Stomach (tissue), 9 donors: ENCODE measurements around the gene RHOBTB1. TPM values are rescaled to one million over a fixed set of nuclear protein-coding genes. Genes with fewer than 3 reads are reported as not detected.

Source experiments
- DNase-seq, 2 donors: peaks; one replicate each; pipeline versions ENCODE4 v3.0.0 to v3.0.0-alpha.2; 2013 to 2019
- H3K27ac ChIP-seq, 5 donors: fragments of 200-600 bp in 4 of 5; sonication (generic) in 4 of 5; one replicate each; pipeline ENCODE4 v1.5.1; 2013 to 2019; ENCODE audit warnings: mild to moderate bottlenecking in 1 of 5, moderate library complexity in 1 of 5
- H3K27me3 ChIP-seq, 3 donors: fragments of 200-600 bp; sonication (generic); one replicate each; pipeline ENCODE4 v1.5.1; 2017 to 2019; ENCODE audit warnings: mixed run types in 1 of 3
- H3K36me3 ChIP-seq, 4 donors: fragments of 200-600 bp; sonication (generic); 1 replicate in 3 of 4; 2 replicates in 1 of 4; pipeline ENCODE4 v1.5.1; 2016 to 2019
- H3K4me1 ChIP-seq, 4 donors: fragments of 200-600 bp; sonication (generic); one replicate each; pipeline ENCODE4 v1.5.1; 2016 to 2019
- H3K4me3 ChIP-seq, 4 donors: fragments of 200-600 bp; sonication (generic) in 3 of 4; one replicate each; pipeline ENCODE4 v1.5.1; 2016 to 2019; ENCODE audit warnings: mild to moderate bottlenecking in 1 of 4
- H3K9me3 ChIP-seq, 4 donors: fragments of 200-600 bp; sonication (generic); one replicate each; pipeline ENCODE4 v1.5.1; 2016 to 2019
- EP300 ChIP-seq: sonication (generic); formaldehyde crosslinking; IDR thresholded peaks from one replicate; pipeline ENCODE4 v1.6.1; 2017; ENCODE audit warnings: antibody characterized with exemption
- POLR2A ChIP-seq, 4 donors: fragments of 450-650 bp; IDR thresholded peaks; one replicate each; pipeline ENCODE4 v1.6.1; 2016; ENCODE audit warnings: antibody characterized with exemption in 4 of 4, control low read depth in 2 of 4, mild to moderate bottlenecking in 1 of 4, moderate library complexity in 1 of 4
- POLR2AphosphoS5 ChIP-seq, 3 donors: sonication (generic); formaldehyde crosslinking; IDR thresholded peaks; one replicate each; pipeline ENCODE4 v1.6.1; 2016; ENCODE audit warnings: antibody characterized with exemption in 3 of 3
- WGBS, 5 donors: extraction: QIAGEN DNeasy Blood & Tissue Kit in 3 of 5; methylation state at CpG; one replicate each; pipeline versions ENCODE4 v1.1.5 to v1.1.7; 2013 to 2018; 5-methylcytosine and 5-hydroxymethylcytosine counted together
- intact Hi-C: fragments of 100-400 bp; cut with DNase I; formaldehyde crosslinking; loops from one replicate; pipeline ENCODE4 v1.15.1; 2023; ENCODE audit warnings: low total_unique reads
- polyA plus RNA-seq, 3 donors: library from polyadenylated mRNA; stranded (reverse); fragments of 200-250 nt; gene quantifications; one replicate each; pipeline ENCODE4 v1.2.3, GENCODE V29; 2013
- total RNA-seq, 5 donors: library from RNA; depleted of rRNA; stranded (reverse); fragments of >200 nt; gene quantifications; one replicate each; pipeline versions ENCODE4 v1.1.0 to v1.2.3, GENCODE V29; 2014 to 2016
- TF ChIP-seq, protein P1 (sequence below), 7 experiments: fragments of 450-650 bp in 4 of 7; fragments of 200-600 bp in 3 of 7; sonication (generic) in 3 of 7; IDR thresholded peaks; one replicate each; pipeline ENCODE4 v1.5.1; 2016 to 2019; ENCODE audit warnings: antibody characterized with exemption in 7 of 7, control low read depth in 2 of 7, mild to moderate bottlenecking in 1 of 7
- donor health status: healthy with polysubstance abuse.
- donor health status: Bipolar disorder and iron deficiency.
- donor health status: healthy.

The RHOBTB1 gene
- total and polyA plus RNA-seq, 8 donors = 2.3 to 302 (median 21.9) TPM

DNA sequence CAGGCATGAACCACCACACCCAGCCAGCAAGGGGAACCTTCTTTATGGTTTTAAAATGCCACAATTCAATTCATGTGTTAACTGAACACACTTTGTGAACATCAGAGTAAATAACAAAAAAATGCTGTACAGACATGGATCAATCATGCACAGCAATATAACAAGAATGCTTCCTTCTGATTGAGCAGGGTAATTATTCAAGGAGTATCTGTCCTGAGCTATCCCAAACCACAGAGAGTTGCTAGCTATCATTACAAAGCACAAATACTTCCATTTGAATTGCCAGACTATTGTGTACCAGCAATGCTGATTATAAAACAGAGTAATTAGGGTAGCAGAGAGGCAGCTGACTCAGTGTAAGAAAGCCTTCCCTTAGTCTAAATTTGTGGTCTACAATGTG is 11.3 kb upstream of the RHOBTB1 start:
- TF ChIP-seq POLR2AphosphoS5 (IDR thresholded peaks at IDR 0.05) = no peak
- TF ChIP-seq POLR2A (IDR thresholded peaks at IDR 0.05) = no peak
- TF ChIP-seq, protein P1, sequence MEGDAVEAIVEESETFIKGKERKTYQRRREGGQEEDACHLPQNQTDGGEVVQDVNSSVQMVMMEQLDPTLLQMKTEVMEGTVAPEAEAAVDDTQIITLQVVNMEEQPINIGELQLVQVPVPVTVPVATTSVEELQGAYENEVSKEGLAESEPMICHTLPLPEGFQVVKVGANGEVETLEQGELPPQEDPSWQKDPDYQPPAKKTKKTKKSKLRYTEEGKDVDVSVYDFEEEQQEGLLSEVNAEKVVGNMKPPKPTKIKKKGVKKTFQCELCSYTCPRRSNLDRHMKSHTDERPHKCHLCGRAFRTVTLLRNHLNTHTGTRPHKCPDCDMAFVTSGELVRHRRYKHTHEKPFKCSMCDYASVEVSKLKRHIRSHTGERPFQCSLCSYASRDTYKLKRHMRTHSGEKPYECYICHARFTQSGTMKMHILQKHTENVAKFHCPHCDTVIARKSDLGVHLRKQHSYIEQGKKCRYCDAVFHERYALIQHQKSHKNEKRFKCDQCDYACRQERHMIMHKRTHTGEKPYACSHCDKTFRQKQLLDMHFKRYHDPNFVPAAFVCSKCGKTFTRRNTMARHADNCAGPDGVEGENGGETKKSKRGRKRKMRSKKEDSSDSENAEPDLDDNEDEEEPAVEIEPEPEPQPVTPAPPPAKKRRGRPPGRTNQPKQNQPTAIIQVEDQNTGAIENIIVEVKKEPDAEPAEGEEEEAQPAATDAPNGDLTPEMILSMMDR (IDR thresholded peaks at IDR 0.05) = no peak
- no peak for TF ChIP-seq EP300
- H3K27ac ChIP-seq = peak overlapping the region in 2 of 5 donors; percentile 65
- intact Hi-C loops = loop anchor here (10.0 kb wide), 1 partner anchor 51 kb away; no protein-coding TSS in a partner anchor

DNA sequence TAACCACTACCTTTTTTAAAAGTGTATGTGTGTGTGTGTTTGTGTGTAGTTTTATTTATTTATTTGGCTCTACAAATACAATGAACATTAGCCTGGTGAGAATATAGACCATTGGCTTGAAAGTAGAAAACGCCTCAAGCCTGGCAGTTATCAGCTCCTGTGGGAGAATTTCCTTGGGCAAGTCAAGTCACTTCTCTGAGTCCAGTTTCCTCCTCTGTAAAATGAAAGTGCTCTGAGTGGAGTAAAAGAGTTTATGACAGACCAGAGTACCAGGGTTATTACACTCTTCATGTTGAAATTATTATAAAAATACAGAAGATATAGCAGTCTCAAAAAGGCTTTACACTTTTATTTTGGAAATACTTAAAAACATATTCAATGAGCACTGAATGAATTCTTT is 10.1 kb upstream of the RHOBTB1 start:
- no peak for DNase-seq
- H3K9me3 ChIP-seq = no peaks in the 10 kb centered on the region
- no peak overlapping the region for H3K4me3 ChIP-seq
- H3K27me3 ChIP-seq = no peaks in the 10 kb centered on the region
- TF ChIP-seq POLR2AphosphoS5 (IDR thresholded peaks at IDR 0.05) (no peak), POLR2A (IDR thresholded peaks at IDR 0.05) (no peak), EP300 (no peak)
- TF ChIP-seq, protein P1 (IDR thresholded peaks at IDR 0.05) = no peak
- H3K36me3 ChIP-seq = no peaks in the 10 kb centered on the region
- 30 to 62% (median 39%) methylated on average over 1 of the region's 1 CpG for WGBS, 5 donors
- intact Hi-C loops = loop anchor here (10.0 kb wide), 1 partner anchor 49 kb away; no protein-coding TSS in a partner anchor
- peaks cover 3 to 32% (median 16%) of the 10 kb centered on the region in 4 donors for H3K4me1 ChIP-seq
- peak overlapping the region in 1 of 5 donors; percentile 55 for H3K27ac ChIP-seq

More for the DNA sequence above, 11.3 kb upstream of the RHOBTB1 start:
- Histone ChIP-seq H3K4me1 (peaks cover 3 to 32% (median 21%) of the 10 kb centered on the region in 4 donors), H3K9me3 (no peaks in the 10 kb centered on the region), H3K36me3 (no peaks in the 10 kb centered on the region), H3K27me3 (no peaks in the 10 kb centered on the region), H3K4me3 (no peak overlapping the region)
- no peak for DNase-seq

DNA sequence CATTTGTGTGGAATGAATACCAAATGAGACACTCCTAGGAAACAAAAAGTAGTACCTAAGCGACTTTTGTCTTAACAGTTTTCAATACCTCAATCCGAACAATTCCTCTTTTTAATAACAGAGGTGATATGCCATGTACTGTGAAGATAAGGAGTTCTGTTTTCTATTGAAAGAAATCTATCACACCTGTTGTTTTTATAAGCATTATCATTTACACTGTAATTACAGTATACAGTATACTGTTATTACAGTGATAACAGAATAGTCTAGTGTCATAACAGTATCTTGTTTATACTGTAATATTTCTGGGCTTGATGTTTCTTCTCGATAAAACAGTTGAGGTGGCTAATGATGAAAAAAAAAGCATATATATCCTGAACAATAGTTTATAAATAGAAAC is 9.4 kb upstream of the RHOBTB1 start:
- Histone ChIP-seq H3K27me3 (no peaks in the 10 kb centered on the region), H3K9me3 (no peaks in the 10 kb centered on the region), H3K27ac (peak overlapping the region in 2 of 5 donors; percentile 38 to 48), H3K36me3 (no peaks in the 10 kb centered on the region), H3K4me1 (peaks cover 3 to 32% (median 15%) of the 10 kb centered on the region in 4 donors), H3K4me3 (no peak overlapping the region)
- 21 to 64% (median 44%) methylated on average over 3 of the region's 3 CpGs for WGBS, 5 donors
- no peak for DNase-seq
- no peak for TF ChIP-seq EP300
- TF ChIP-seq POLR2A (IDR thresholded peaks at IDR 0.05) = no peak
- intact Hi-C loops = loop anchor here (10.0 kb wide), 1 partner anchor 49 kb away; no protein-coding TSS in a partner anchor

DNA sequence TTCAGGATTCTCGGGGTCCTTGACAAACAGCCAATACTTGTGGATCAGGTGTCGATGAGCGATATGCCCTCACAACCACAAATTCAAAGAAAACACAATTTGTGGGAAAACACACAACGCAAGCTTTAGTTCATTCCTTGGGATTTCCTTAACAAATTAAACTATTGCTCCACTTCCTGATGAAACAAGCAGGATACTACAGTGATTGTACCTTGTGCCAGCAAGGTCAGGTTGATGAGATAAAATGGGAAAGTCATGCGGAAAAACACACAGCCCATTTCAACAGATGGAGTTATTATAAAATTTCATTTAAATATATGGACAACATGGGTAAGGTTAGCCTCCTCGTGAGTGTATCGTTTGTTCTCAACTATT is 8.8 kb upstream of the RHOBTB1 start:
- Histone ChIP-seq H3K27ac (peak overlapping the region in 2 of 5 donors; percentile 46 to 48), H3K9me3 (no peaks in the 10 kb centered on the region), H3K4me3 (no peak overlapping the region), H3K27me3 (no peaks in the 10 kb centered on the region), H3K36me3 (no peaks in the 10 kb centered on the region), H3K4me1 (peaks cover 3 to 32% (median 15%) of the 10 kb centered on the region in 4 donors)
- peak in 1 of 3 donors; percentile 46 for TF ChIP-seq POLR2AphosphoS5 (IDR thresholded peaks at IDR 0.05)
- TF ChIP-seq POLR2A (IDR thresholded peaks at IDR 0.05) = no peak
- peak in 1 of 2 donors; percentile 23 for DNase-seq
- 52 to 62% (median 54%) methylated on average over 7 of the region's 7 CpGs for WGBS, 5 donors
- intact Hi-C loops = loop anchor here (10.0 kb wide), 1 partner anchor 48 kb away; no protein-coding TSS in a partner anchor

DNA sequence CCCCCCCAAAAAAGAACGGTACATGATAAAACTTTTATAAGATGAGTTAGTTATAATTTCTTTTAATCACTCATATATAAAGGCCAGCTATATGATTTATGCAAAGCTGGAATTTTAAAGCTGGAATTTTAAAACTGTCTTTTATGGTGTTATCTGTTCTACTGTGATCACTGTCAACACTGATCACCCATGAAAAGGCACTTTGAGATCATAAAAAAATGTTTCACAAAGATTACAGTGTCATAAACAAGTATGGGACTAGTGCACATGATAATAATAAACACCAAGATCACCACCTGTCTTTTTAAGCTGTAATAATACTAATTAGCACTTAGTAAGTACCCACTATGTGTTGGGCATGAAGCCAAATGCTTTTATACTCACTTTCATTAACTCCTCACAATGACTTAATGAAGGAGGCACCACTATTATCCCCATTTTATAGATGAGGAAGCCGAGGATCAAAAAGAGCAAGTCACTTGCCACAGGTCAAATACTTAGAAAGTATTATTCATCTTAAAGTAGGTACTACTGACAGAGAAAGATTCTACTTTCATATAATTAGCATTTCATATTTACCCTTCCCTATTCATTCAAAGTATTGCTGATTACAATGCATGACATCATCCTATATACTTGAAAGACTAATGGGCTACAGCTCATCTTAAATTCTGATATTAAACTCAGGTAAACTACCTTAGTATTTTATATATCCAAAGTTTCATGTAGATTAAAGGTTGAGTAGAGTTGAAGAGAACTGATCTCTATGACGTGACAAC is 8.3 kb upstream of the RHOBTB1 start:
- DNase-seq = no peak
- Histone ChIP-seq H3K36me3 (no peaks in the 10 kb centered on the region), H3K4me3 (no peak overlapping the region), H3K9me3 (no peaks in the 10 kb centered on the region), H3K4me1 (peaks cover 3 to 32% (median 15%) of the 10 kb centered on the region in 4 donors), H3K27me3 (no peaks in the 10 kb centered on the region), H3K27ac (peak overlapping the region in 3 of 5 donors; percentile 46 to 56 (median 48))
- 81 to 88% (median 82%) methylated on average over 3 of the region's 3 CpGs for WGBS, 5 donors
- TF ChIP-seq, protein P1 (IDR thresholded peaks at IDR 0.05) = no peak
- TF ChIP-seq POLR2AphosphoS5 (IDR thresholded peaks at IDR 0.05) (no peak), EP300 (no peak), POLR2A (IDR thresholded peaks at IDR 0.05) (no peak)
- intact Hi-C loops = loop anchor here (10.0 kb wide), 1 partner anchor 47 kb away; no protein-coding TSS in a partner anchor
